H9 (cell line): ENCODE measurements around the gene ELOVL2. TPM values are rescaled to one million over a fixed set of nuclear protein-coding genes. Genes with fewer than 3 reads are reported as not detected.
"Not testable (repeated sequence)": the region's sequence is repeated elsewhere in the genome, so short reads cannot be mapped to it uniquely, and the experiment has no call there.

ENCODE experiments used
- DNase-seq: peaks from one replicate; pipeline ENCODE4 v3.0.0-alpha.2; 2017
- H2AFZ ChIP-seq: one replicate; pipeline ENCODE4 v1.6.1; 2013; ENCODE audit warnings: mild to moderate bottlenecking, low read length, control low read depth, moderate library complexity
- H2AK5ac ChIP-seq: 2 replicates; pipeline ENCODE4 v1.6.1; 2013; ENCODE audit warnings: low read length, control low read depth, mixed read lengths; ENCODE audit not compliant: insufficient read length
- H2BK120ac ChIP-seq: one replicate; pipeline ENCODE4 v1.6.1; 2013; ENCODE audit warnings: low read depth, mild to moderate bottlenecking, low read length, control low read depth, inconsistent platforms; ENCODE audit not compliant: poor library complexity, severe bottlenecking
- H2BK12ac ChIP-seq: 2 replicates; pipeline ENCODE4 v1.6.1; 2013; ENCODE audit warnings: low read length, control low read depth, mixed read lengths, low read depth; ENCODE audit not compliant: insufficient read length
- H2BK15ac ChIP-seq: 2 replicates; pipeline ENCODE4 v1.6.1; 2013; ENCODE audit warnings: low read depth, low read length, control low read depth
- H2BK20ac ChIP-seq: one replicate; pipeline ENCODE4 v1.6.1; 2013; ENCODE audit warnings: low read depth, mild to moderate bottlenecking, low read length, control low read depth, inconsistent platforms; ENCODE audit not compliant: poor library complexity, severe bottlenecking
- H2BK5ac ChIP-seq: 2 replicates; pipeline ENCODE4 v1.6.1; 2013; ENCODE audit warnings: low read length, control low read depth, mixed read lengths; ENCODE audit not compliant: insufficient read length
- H3K14ac ChIP-seq: 2 replicates; pipeline ENCODE4 v1.6.1; 2013; ENCODE audit warnings: low read length, control low read depth; ENCODE audit not compliant: insufficient read depth
- H3K18ac ChIP-seq: 2 replicates; pipeline ENCODE4 v1.6.1; 2013; ENCODE audit warnings: low read depth, mild to moderate bottlenecking, mixed read lengths, low read length, control low read depth; ENCODE audit not compliant: insufficient read length
- H3K23ac ChIP-seq: 2 replicates; pipeline ENCODE4 v1.6.1; 2013; ENCODE audit warnings: low read length, control low read depth, mixed read lengths, low read depth; ENCODE audit not compliant: insufficient read length
- H3K23me2 ChIP-seq: 2 replicates; pipeline ENCODE4 v1.6.1; 2013; ENCODE audit warnings: low read depth, mild to moderate bottlenecking, mixed read lengths, low read length, control low read depth; ENCODE audit not compliant: insufficient read length, poor library complexity, severe bottlenecking
- H3K27ac ChIP-seq: 2 replicates; pipeline ENCODE4 v1.5.1; 2013; ENCODE audit warnings: low read length, control low read depth, mixed read lengths, low read depth; ENCODE audit not compliant: insufficient read length
- H3K27me3 ChIP-seq: 2 replicates; pipeline ENCODE4 v1.6.1; 2013; ENCODE audit warnings: low read length, control low read depth, inconsistent platforms; ENCODE audit not compliant: insufficient read depth
- H3K4ac ChIP-seq: 2 replicates; pipeline ENCODE4 v1.6.1; 2013; ENCODE audit warnings: low read depth, mild to moderate bottlenecking, control low read depth, inconsistent platforms, low read length, moderate library complexity
- H3K4me1 ChIP-seq: 2 replicates; pipeline ENCODE4 v1.6.1; 2013; ENCODE audit warnings: low read length, control low read depth, inconsistent platforms; ENCODE audit not compliant: insufficient read depth
- H3K4me2 ChIP-seq: 2 replicates; pipeline ENCODE4 v1.6.1; 2013; ENCODE audit warnings: low read length, control low read depth, mixed read lengths; ENCODE audit not compliant: insufficient read length, insufficient read depth
- H3K56ac ChIP-seq: 2 replicates; pipeline ENCODE4 v1.6.1; 2013; ENCODE audit warnings: low read depth, mild to moderate bottlenecking, mixed read lengths, low read length, control low read depth; ENCODE audit not compliant: insufficient read length
- H3K79me1 ChIP-seq: 2 replicates; pipeline ENCODE4 v1.6.1; 2013; ENCODE audit warnings: low read depth, mild to moderate bottlenecking, moderate library complexity, low read length, control low read depth, inconsistent platforms; ENCODE audit not compliant: insufficient read depth, poor library complexity, severe bottlenecking
- H3K79me2 ChIP-seq: 2 replicates; pipeline ENCODE4 v1.6.1; 2013; ENCODE audit warnings: low read length, control low read depth, inconsistent platforms; ENCODE audit not compliant: insufficient read depth
- H3K9ac ChIP-seq: 2 replicates; pipeline ENCODE4 v1.6.1; 2013; ENCODE audit warnings: low read length, control low read depth, mixed read lengths; ENCODE audit not compliant: insufficient read length; ENCODE audit errors: extremely low read depth
- H3K9me3 ChIP-seq: one replicate; pipeline ENCODE4 v1.6.1; 2013; ENCODE audit warnings: low read depth, low read length, inconsistent platforms; ENCODE audit not compliant: control insufficient read depth
- H3T11ph ChIP-seq: one replicate; pipeline ENCODE4 v1.6.1; 2013; ENCODE audit warnings: mild to moderate bottlenecking, low read length, control low read depth, inconsistent platforms
- H4K20me1 ChIP-seq: one replicate; pipeline ENCODE4 v1.6.1; 2013; ENCODE audit not compliant: control insufficient read depth, insufficient read length, insufficient read depth
- H4K5ac ChIP-seq: 2 replicates; pipeline ENCODE4 v1.6.1; 2013; ENCODE audit warnings: low read depth, mild to moderate bottlenecking, mixed read lengths, low read length, control low read depth; ENCODE audit not compliant: insufficient read length
- H4K8ac ChIP-seq: replicated peaks from 2 replicates; pipeline ENCODE4 v1.6.1; 2013; ENCODE audit warnings: low read length, control low read depth, mixed read lengths, low read depth; ENCODE audit not compliant: insufficient read length
- H4K91ac ChIP-seq: 2 replicates; pipeline ENCODE4 v1.6.1; 2013; ENCODE audit warnings: low read depth, mild to moderate bottlenecking, moderate library complexity, mixed read lengths, low read length, control low read depth; ENCODE audit not compliant: insufficient read length
- H3K27ac Mint-ChIP-seq, 3 experiments: 2 replicates in 2 of 3; 3 replicates in 1 of 3; pipeline ENCODE4 v1.8.0; 2020 to 2021; ENCODE audit warnings: mixed read lengths in 3 of 3, mild to moderate bottlenecking in 1 of 3, moderate library complexity in 1 of 3
- H3K27me3 Mint-ChIP-seq: 2 replicates; pipeline ENCODE4 v1.8.0; 2021; ENCODE audit warnings: low read depth, mild to moderate bottlenecking, moderate library complexity, mixed read lengths
- H3K36me3 Mint-ChIP-seq, 3 experiments: 2 replicates in 2 of 3; 3 replicates in 1 of 3; pipeline ENCODE4 v1.8.0; 2020 to 2021; ENCODE audit warnings: low read depth in 3 of 3, mixed read lengths in 3 of 3; ENCODE audit not compliant: insufficient read depth in 1 of 3
- H3K4me1 Mint-ChIP-seq, 2 experiments: 2 replicates each; pipeline ENCODE4 v1.8.0; 2020; ENCODE audit warnings: mixed read lengths in 2 of 2
- H3K4me3 Mint-ChIP-seq, 2 experiments: 2 replicates in 1 of 2; 3 replicates in 1 of 2; pipeline ENCODE4 v1.8.0; 2020 to 2021; ENCODE audit warnings: mild to moderate bottlenecking in 2 of 2, mixed read lengths in 2 of 2, moderate library complexity in 1 of 2
- H3K9me3 Mint-ChIP-seq, 2 experiments: 2 replicates in 1 of 2; 3 replicates in 1 of 2; pipeline ENCODE4 v1.8.0; 2020; ENCODE audit warnings: mild to moderate bottlenecking in 2 of 2, mixed read lengths in 2 of 2, moderate library complexity in 1 of 2
- WGBS: extraction: QIAGEN DNeasy Blood & Tissue Kit; methylation state at CpG from one replicate; pipeline ENCODE4 v1.1.7; 2013; ENCODE audit warnings: missing lambda C conversion rate, low lambda C conversion rate, mixed read lengths; ENCODE audit not compliant: insufficient read length; ENCODE audit errors: extremely low coverage; 5-methylcytosine and 5-hydroxymethylcytosine counted together
- total RNA-seq: library from RNA; stranded (reverse); gene quantifications from 2 replicates; pipeline ENCODE4 v1.2.1, GENCODE V29; 2021
- TF ChIP-seq, protein P1 (sequence below): fragments of 200-600 bp; sonication (generic); conservative IDR thresholded peaks from 3 replicates; pipeline ENCODE4 v1.8.0; 2021; ENCODE audit warnings: antibody characterized with exemption, mild to moderate bottlenecking

Gene ELOVL2
- total RNA-seq, 1 experiment from 2014 or later: 0.57 TPM

DNA sequence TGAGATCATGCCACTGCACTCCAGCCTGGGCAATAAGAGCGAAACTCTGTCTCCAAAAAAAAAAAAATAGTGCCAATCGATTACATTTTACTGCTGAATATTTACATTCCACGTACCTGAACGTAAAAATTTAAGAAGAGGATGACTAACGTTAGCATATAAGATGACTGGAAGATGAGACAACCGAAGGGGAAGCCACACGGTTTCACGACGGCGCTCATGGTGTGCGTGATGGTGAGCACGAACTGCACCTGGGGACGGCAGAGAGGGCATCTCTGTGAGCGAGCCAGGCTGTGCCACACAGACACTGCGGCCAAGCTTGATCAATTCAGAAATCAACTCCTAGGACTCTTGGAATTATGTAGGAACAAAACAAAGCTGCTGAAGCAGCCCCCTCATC lies 54.5 kb downstream of the ELOVL2 start:
- H4K8ac ChIP-seq: no peak overlapping the region
- no peak overlapping the region for H3K4me3 Mint-ChIP-seq
- H3K18ac ChIP-seq: no peak overlapping the region
- no peaks in the 10 kb centered on the region for H3K23me2 ChIP-seq
- no peak overlapping the region for H2BK15ac ChIP-seq
- no peaks in the 10 kb centered on the region for H3K79me1 ChIP-seq
- TF ChIP-seq, protein P1, sequence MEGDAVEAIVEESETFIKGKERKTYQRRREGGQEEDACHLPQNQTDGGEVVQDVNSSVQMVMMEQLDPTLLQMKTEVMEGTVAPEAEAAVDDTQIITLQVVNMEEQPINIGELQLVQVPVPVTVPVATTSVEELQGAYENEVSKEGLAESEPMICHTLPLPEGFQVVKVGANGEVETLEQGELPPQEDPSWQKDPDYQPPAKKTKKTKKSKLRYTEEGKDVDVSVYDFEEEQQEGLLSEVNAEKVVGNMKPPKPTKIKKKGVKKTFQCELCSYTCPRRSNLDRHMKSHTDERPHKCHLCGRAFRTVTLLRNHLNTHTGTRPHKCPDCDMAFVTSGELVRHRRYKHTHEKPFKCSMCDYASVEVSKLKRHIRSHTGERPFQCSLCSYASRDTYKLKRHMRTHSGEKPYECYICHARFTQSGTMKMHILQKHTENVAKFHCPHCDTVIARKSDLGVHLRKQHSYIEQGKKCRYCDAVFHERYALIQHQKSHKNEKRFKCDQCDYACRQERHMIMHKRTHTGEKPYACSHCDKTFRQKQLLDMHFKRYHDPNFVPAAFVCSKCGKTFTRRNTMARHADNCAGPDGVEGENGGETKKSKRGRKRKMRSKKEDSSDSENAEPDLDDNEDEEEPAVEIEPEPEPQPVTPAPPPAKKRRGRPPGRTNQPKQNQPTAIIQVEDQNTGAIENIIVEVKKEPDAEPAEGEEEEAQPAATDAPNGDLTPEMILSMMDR: no peak
- H3K14ac ChIP-seq: no peak overlapping the region
- no peak overlapping the region for H3K9ac ChIP-seq
- DNase-seq: no peak
- peaks cover 2 to 7% of the 10 kb centered on the region in 2 experiments for H3K4me1 Mint-ChIP-seq
- H3K27ac ChIP-seq: no peak overlapping the region
- no peak overlapping the region for H3K23ac ChIP-seq
- H3K27me3 Mint-ChIP-seq: peaks cover 2% of the 10 kb centered on the region
- no peak overlapping the region for H3T11ph ChIP-seq
- H2AFZ ChIP-seq: no peak overlapping the region
- H3K4me1 ChIP-seq: no peaks in the 10 kb centered on the region
- no peak overlapping the region for H3K4me2 ChIP-seq
- H3K79me2 ChIP-seq: no peaks in the 10 kb centered on the region
- H3K27me3 ChIP-seq: no peaks in the 10 kb centered on the region
- H3K27ac Mint-ChIP-seq: no peak overlapping the region
- no peaks in the 10 kb centered on the region for H3K9me3 ChIP-seq
- peaks cover 4 to 5% of the 10 kb centered on the region in 2 experiments; a peak in 4 of 5 replicates for H3K9me3 Mint-ChIP-seq
- H4K20me1 ChIP-seq: no peaks in the 10 kb centered on the region
- no peak overlapping the region for H2BK12ac ChIP-seq
- no peak overlapping the region for H4K5ac ChIP-seq
- peaks cover 0 to 6% (median 0%) of the 10 kb centered on the region in 3 experiments; a peak in 3 of 7 replicates for H3K36me3 Mint-ChIP-seq
- WGBS: no CpG with 5 or more reads among the region's 15 CpGs
- H2AK5ac ChIP-seq: no peak overlapping the region
- H3K4ac ChIP-seq: no peak overlapping the region
- H3K56ac ChIP-seq: no peak overlapping the region
- no peak overlapping the region for H4K91ac ChIP-seq
- no peak overlapping the region for H2BK5ac ChIP-seq
- no peak overlapping the region for H2BK20ac ChIP-seq
- no peak overlapping the region for H2BK120ac ChIP-seq

DNA sequence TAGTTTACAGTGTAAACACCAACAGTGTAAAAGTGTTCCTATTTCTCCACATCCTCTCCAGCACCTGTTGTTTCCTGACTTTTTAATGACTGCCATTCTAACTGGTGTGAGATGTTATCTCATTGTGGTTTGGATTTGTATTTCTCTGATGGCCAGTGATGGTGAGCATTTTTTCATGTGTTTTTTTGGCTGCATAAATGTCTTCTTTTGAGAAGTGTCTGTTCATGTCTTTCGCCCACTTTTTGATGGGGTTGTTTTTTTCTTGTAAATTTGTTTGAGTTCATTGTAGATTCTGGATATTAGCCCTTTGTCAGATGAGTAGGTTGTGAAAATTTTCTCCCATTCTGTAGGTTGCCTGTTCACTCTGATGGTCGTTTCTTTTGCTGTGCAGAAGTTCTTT lies 59.1 kb downstream of the ELOVL2 start:
- H3K4me3 Mint-ChIP-seq, H3K4me1 ChIP-seq, H3K27me3 ChIP-seq, H3K9me3 ChIP-seq, H3K9me3 Mint-ChIP-seq, H2BK120ac ChIP-seq, H3K36me3 Mint-ChIP-seq, H4K5ac ChIP-seq, H3K23me2 ChIP-seq, DNase-seq, H3K18ac ChIP-seq, H2BK5ac ChIP-seq, H2BK12ac ChIP-seq, H3K4me1 Mint-ChIP-seq, H2BK20ac ChIP-seq, H3K27ac ChIP-seq, H3K79me2 ChIP-seq, H3K9ac ChIP-seq, H3K14ac ChIP-seq, H2BK15ac ChIP-seq, H4K20me1 ChIP-seq, H4K91ac ChIP-seq, H3K27me3 Mint-ChIP-seq, H4K8ac ChIP-seq, H3K23ac ChIP-seq, H3K27ac Mint-ChIP-seq, H3K79me1 ChIP-seq, H2AK5ac ChIP-seq, H3K4me2 ChIP-seq, H3K4ac ChIP-seq, H3K56ac ChIP-seq, H2AFZ ChIP-seq, H3T11ph ChIP-seq: not testable (repeated sequence)
- no CpG with 5 or more reads among the region's 2 CpGs for WGBS
